Right atrium auricular region (tissue), 2 donors: ENCODE measurements around the gene CYP2A7. TPM values are rescaled to one million over a fixed set of nuclear protein-coding genes. Genes with fewer than 3 reads are reported as not detected.
"Not testable (repeated sequence)": the region's sequence is repeated elsewhere in the genome, so short reads cannot be mapped to it uniquely, and the experiment has no call there.

Experiments used
- DNase-seq: peaks from one replicate; pipeline ENCODE4 v3.0.0-alpha.2; 2019; ENCODE audit warnings: low spot score
- H3K27ac ChIP-seq, 2 donors: fragments of 200-600 bp; sonication (generic); 1 replicate in 1 of 2; 2 replicates in 1 of 2; pipeline ENCODE4 v1.5.1; 2016 to 2019
- H3K27me3 ChIP-seq, 2 donors: fragments of 200-600 bp; sonication (generic); one replicate each; pipeline versions ENCODE4 v1.5.1 to v1.6.0; 2017 to 2019
- H3K36me3 ChIP-seq: fragments of 200-600 bp; sonication (generic); one replicate; pipeline ENCODE4 v1.5.1; 2016
- H3K4me1 ChIP-seq, 2 donors: fragments of 200-600 bp; sonication (generic); one replicate each; pipeline versions ENCODE4 v1.5.1 to v1.6.0; 2017 to 2019
- H3K4me3 ChIP-seq, 2 donors: fragments of 200-600 bp; sonication (generic); 1 replicate in 1 of 2; 2 replicates in 1 of 2; pipeline ENCODE4 v1.5.1; 2017 to 2019; ENCODE audit warnings: mild to moderate bottlenecking in 1 of 2, moderate library complexity in 1 of 2
- H3K9me3 ChIP-seq, 2 donors: fragments of 200-600 bp; sonication (generic); one replicate each; pipeline ENCODE4 v1.5.1; 2019
- CTCF ChIP-seq, 2 donors: fragments of 200-600 bp; sonication (generic); IDR thresholded peaks; one replicate each; pipeline ENCODE4 v1.5.1; 2019; ENCODE audit warnings: antibody characterized with exemption in 2 of 2
- total RNA-seq, 2 donors: library from RNA; depleted of rRNA; stranded (reverse); fragments of >200 nt; gene quantifications; one replicate each; pipeline ENCODE4 v1.1.0, GENCODE V29; 2016

The CYP2A7 gene
- total RNA-seq, 2 donors from 2014 or later, result not detected

- peaks cover 0 to 10% of the 10 kb centered on the region in 2 donors for H3K4me1 ChIP-seq
- H3K27me3 ChIP-seq, result no peaks in the 10 kb centered on the region
- H3K9me3 ChIP-seq, result no peaks in the 10 kb centered on the region
- no peak overlapping the region for H3K4me3 ChIP-seq
- H3K27ac ChIP-seq, result no peak overlapping the region
- no peak for TF ChIP-seq CTCF (IDR thresholded peaks at IDR 0.05)
- DNase-seq, result no peak
- H3K36me3 ChIP-seq, result no peaks in the 10 kb centered on the region
Observed at GRCh38 chr19:40827386-40828247, 54.4 kb downstream of the CYP2A7 start.

DNA sequence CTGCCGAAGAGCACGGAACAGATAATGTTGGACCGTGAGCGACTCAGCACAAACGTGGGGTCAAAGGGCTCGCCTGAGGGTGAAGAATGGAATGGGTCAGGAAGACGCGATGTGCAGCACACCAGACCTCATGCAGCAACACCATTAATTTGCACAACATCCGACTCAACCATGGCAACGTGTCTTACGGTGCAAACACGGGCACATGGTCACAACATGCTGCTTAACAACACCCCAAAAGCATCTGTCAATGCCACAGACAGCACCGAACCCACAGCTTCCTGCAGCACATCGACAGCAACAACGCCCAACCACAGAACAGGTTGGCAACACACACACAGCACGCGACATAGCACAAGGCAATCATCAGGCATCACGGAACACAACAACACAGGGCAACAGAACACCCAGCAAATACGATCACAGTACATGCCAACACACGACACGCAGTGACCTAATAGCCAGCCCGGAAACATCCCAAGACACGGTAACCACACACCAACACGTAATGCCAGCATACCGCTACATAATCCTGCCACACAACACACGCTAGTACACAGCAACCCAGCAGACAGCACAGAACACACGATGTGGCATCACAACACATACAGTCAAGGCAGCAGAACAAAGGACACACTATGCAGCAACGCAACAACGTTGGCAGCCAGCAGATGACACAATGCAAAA lies 55.2 kb downstream of the CYP2A7 start:
- DNase-seq, H3K36me3 ChIP-seq, H3K9me3 ChIP-seq, H3K27ac ChIP-seq, H3K4me3 ChIP-seq, H3K27me3 ChIP-seq: not testable (repeated sequence)
- peaks cover 0 to 15% of the 10 kb centered on the region in 2 donors for H3K4me1 ChIP-seq

- DNase-seq, H3K36me3 ChIP-seq, H3K4me3 ChIP-seq, H3K27ac ChIP-seq, H3K9me3 ChIP-seq, H3K27me3 ChIP-seq: not testable (repeated sequence)
- H3K4me1 ChIP-seq, result peaks cover 0 to 15% of the 10 kb centered on the region in 2 donors
Observed at GRCh38 chr19:40826312-40826698, 55.7 kb downstream of the CYP2A7 start.

- not testable (repeated sequence) for DNase-seq, H3K9me3 ChIP-seq, H3K27me3 ChIP-seq, H3K36me3 ChIP-seq, H3K27ac ChIP-seq, H3K4me3 ChIP-seq
- peaks cover 0 to 15% of the 10 kb centered on the region in 2 donors for H3K4me1 ChIP-seq
Observed at GRCh38 chr19:40825460-40826095, 56.5 kb downstream of the CYP2A7 start.

Other genes starting within 250 kb of the CYP2A7 start
- gene NUMBL, start 191.6 kb downstream of the CYP2A7 start, total RNA-seq, result 10 to 100 TPM; 11.2 to 28.1 TPM
- gene COQ8B, start 165.3 kb downstream of the CYP2A7 start, total RNA-seq, result 10 to 100 TPM; 23.3 to 26.6 TPM
- gene ITPKC, start 165.1 kb downstream of the CYP2A7 start, total RNA-seq, result 10 to 100 TPM; 15.2 to 15.6 TPM
- gene ACTMAP, start 131.8 kb downstream of the CYP2A7 start, total RNA-seq, result 1 to 10 TPM; 3.7 to 5.3 TPM
- 10 to 100 TPM; 30.7 to 32.9 TPM for gene SNRPA, start 131.0 kb downstream of the CYP2A7 start, total RNA-seq
- gene MIA, start 106.7 kb downstream of the CYP2A7 start, total RNA-seq, result 1 to 10 TPM in 1 of 2 donors, not detected in 1; 3.5 TPM
- gene RAB4B, start 104.0 kb downstream of the CYP2A7 start, total RNA-seq, result 10 to 100 TPM; 14.6 to 23.6 TPM
- gene EGLN2, start 83.0 kb downstream of the CYP2A7 start, total RNA-seq, result 10 to 100 TPM; 41.7 to 61.3 TPM
- gene CYP2A6, start 31.8 kb downstream of the CYP2A7 start, total RNA-seq, result not detected
- gene CYP2B6, start 109.1 kb upstream of the CYP2A7 start, total RNA-seq, result not detected
- gene CYP2A13, start 206.2 kb upstream of the CYP2A7 start, total RNA-seq, result not detected
- gene CYP2F1, start 232.2 kb upstream of the CYP2A7 start, total RNA-seq, result not detected